ENCODE data around the gene R3HCC1L.

R3HCC1L gene

DNA sequence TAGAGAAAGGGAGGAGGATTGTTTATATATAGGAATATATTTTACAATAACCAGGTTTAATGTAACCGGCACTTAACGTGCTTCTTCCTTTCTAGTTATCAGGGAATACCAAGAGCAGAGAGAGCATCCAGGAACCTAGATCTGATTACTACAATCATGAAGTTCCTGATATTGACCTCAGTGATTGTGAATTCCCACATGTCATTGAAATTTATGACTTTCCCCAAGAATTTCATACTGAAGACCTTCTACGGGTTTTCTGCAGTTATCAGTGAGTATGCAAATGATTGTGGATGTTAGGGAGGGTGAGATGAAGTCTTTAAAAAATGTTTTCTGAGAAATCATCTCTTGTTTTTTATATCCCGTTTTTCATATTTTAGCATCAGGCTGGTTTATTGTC, 97.0 kb downstream of the R3HCC1L start:
- DNase-seq (ENCODE audit: low spot score), result no peak

DNA sequence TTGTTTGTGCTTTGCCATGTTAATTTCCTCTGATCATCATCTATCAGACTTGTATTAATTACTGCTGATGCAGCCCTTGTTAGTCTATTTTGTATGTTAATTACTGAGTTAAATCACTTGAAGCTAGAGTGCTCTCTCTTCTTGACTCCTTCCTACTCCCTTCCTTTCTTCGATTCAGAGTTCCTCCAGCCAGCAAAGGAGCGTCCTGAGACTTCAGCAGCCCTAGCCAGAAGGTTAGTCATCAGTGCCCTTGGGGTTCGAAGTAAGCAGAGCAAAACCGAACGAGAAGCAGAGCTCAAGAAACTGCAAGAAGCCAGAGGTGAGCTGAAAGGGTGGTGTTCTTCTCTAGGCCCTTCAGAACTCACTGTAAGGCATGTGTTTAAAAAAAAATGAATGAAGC, 101.4 kb downstream of the R3HCC1L start:
- DNase-seq (ENCODE audit: low spot score), result no peak

DNA sequence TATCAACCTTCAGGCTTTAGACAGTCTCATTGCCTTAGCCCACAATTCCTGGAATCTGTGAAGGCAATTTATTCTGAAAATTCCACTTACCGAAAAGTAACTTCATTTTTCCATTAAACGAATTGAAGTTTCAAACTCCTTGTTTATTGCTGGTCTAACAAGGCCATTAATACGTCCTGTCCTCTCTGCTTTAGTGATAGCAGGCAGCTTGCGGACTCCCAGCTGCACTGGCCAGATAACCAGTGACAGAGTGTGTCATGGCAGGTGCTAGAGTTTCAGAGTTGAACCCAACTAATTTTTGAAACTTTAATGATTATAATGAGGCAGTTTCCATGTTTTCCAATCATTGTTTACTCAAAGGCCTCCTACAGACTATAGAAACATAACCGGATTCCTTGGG, 102.4 kb downstream of the R3HCC1L start:
- DNase-seq (ENCODE audit: low spot score), result no peak

DNA sequence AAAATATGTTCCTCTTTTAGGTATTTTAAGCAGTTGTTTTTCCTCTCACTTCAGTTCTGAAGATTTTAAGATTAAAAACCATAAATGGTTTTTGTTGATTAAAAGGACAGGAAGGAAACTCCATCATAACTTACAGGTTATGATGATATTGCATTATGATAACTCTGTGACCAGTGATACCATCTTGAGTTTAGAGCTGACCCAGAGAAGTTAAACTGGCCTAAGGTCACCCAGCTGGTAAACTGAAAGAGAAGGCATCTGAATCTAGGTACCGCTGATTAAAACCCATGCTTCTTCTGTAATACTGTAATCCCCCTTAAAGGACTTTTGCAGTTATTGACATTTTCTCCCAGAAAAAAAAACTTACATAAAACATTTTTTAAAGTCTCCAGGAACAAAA, 103.9 kb downstream of the R3HCC1L start:
- DNase-seq (ENCODE audit: low spot score), result no peak

DNA sequence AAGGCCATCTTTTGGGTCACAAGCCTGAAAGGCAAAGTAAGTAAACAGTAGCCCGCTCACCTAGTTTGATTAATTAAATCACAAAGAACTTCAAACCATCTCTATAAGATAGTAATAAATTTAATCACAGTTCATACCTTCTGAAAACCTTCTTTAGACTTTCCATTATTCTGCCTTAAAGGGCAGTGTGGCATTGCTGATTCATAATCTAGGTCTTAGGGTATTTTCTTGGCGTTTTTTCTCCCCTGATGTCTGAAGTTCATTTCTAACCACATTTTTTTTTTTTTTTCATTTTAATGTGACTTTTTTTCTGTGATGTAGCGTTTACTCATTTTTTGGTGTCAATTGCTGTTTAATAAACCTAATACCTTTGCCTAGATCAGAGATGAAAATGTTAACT, 106.1 kb downstream of the R3HCC1L start:
- DNase-seq (ENCODE audit: low spot score), result no peak

DNA sequence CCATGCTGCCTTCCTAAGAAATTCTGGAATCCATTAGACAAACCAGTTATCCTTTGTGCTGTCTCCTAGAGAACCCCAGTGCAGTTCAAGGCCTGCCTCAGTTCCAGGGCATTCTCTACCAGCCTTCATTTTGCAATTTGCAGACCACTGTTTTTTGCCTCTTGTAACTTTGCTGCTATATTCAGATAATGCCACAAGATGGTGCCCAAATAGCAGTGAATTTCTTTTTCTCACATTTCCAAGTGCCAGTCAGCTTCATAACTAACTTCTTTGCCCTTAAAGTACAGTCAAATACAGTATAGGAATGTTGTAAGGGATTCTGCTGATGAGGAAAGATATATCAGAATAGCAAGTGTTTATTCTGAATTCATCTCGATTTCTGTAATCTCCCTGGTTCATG, 108.4 kb downstream of the R3HCC1L start:
- peak; percentile 30 for DNase-seq (ENCODE audit: low spot score)

DNA sequence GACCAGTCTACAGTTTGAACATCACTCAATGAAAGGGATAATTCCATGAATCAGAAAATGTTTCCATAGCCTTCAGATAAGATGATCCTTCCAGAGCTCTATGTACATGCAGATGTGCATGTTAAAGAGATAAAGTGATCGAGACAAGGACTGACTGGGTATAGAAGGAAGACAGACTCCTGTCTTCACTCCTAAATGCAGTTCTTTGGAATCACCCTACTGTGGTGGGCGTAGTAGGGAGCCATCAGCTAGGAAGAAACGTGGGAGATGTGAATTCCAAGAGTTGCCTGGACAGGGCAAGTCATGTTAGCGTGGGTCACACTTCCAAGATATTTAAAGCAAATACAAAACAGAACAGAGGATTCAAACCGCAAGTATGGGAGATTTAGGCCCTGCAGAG, 109.7 kb downstream of the R3HCC1L start:
- DNase-seq (ENCODE audit: low spot score), result no peak

DNA sequence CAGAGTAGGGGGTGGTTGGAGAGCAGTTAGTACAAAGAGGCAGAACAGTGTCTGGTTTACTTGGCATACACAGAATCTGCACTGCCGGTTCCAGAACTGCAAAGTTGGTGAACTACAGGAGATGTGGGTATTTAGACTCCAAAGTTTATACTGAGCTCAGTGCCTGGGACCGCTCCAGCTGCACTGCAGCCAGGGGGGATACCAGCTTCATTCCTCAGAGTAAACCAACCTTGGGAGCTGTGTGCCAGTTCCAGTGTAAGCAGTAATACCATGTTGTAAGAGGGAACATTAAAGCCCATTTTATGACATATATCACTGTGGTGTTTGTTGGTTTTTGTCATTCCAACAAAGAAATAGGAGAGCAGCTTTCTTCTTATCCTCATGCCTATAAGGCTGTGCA, 110.1 kb downstream of the R3HCC1L start:
- no peak for DNase-seq (ENCODE audit: low spot score)

DNA sequence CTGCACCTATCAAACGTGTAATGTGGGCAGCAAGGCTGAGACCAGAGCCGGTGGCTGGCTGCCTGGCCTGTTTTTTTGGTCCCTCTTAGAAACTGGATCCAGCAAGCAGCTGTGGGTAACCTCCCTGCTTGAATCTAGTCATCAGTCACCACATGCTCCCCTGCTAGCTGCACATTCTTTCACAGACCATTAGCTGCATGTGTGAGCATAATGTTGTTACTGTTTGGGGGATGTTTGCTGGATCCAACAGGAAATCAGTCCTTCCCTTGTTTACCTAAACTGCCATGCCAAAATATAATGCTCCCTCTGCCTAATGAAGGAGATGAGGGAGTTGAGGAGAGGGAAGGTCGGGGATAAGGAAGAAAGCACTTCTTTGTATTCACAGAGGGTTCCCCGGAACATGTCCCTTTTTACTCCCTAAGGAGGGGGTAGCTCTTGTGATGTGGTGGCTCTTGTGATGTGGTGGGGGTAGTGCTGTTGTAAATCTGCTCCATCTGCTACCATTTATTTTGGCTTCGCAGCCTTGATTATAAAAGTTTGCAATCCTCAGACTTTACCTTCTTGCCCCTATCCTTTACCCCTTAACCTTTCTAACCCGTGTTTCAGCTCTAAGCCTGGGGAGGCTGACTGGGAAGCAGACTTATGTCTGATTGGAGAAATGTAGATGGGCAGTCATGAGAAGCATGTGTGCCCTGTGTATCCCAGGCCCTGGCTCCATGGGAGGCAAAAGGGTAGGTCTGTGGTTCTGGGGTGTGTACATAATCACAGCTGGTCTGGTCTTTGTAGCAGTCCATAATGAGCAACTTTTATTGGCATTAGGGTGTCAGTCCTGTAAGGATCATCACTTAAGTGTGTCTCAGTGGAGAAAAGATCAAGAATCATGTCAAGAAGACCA, 112.7 kb downstream of the R3HCC1L start:
- peak; percentile 81 for DNase-seq (ENCODE audit: low spot score)

DNA sequence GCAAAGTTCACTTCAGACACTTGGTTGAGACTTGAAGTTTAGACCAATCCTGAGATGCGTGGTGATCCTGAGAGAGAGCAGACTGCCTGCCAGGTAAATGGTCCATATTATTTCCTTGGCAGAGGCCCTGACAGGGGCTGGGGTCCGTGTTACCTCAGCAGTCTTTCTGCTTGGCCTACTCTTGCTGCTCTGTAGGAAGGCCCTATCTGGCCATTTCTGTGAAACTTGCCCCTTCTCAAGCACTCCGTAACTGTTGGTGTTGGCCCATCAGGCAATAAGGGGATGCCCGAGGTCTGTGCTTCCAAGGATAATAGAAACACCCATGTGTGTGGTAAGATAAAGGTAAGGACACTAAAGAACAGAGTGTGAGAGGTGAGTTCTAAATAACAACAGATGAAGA, 113.6 kb downstream of the R3HCC1L start:
- DNase-seq (ENCODE audit: low spot score), result no peak

DNA sequence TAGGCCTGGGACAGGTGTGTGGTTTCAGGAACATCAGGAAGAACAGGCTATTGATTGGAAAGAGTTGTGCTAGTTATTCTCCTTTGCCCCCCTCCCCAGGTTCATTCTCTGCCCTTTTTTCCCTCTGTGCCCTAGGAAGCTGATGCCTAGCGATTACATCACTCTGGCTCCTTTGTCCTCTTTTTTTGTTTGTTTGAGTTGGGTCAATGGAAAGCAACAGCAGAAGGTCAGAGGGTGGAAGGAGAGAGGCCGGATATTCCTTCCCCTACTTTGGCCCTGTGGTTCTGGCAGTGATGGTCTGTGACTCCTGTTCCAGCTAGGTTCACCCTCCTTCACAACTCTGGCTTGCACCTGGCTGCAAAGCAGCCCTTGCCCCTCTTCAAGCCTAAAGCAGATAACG, 114.7 kb downstream of the R3HCC1L start:
- DNase-seq (ENCODE audit: low spot score), result no peak

DNA sequence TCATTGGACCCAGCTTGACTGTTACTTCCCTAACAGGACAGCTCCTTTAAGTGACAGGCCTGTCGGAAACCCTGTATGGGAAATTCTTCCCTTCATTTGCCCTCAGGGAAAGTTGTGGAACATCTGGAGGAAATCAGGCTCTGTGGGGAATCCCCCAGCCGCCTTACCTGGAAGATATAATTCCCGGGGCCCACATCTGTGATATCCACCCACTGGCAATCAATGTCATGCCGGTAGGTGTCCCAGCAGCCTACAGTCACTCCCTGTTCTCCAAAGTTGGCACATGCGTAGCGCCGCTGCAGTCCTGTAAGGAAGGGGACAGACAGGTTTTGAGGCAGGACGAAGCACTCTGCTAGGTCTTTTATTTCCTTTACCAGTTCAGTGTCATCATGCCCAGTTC, 116.9 kb downstream of the R3HCC1L start:
- DNase-seq (ENCODE audit: low spot score), result no peak

DNA sequence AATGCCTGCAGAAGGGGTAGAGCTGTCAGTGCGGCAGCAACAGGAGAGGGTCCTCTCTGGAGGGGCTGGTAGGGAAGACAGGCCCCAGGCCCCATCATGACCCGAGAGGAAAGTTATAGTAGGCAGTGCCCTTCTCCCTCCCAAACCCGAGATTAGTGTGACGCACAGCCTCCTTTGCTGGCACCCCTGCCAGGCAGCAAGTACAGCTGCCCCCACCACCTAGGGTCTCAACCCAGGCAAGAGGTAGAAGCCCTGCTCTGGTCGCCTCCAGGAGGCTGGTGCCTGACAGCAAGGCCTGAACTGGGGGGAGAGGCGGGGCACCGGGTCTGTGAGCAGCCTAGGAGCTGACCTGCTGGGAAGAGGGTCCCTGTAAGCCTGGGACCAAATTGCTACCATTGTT, 118.0 kb downstream of the R3HCC1L start:
- no peak for DNase-seq (ENCODE audit: low spot score)

DNA sequence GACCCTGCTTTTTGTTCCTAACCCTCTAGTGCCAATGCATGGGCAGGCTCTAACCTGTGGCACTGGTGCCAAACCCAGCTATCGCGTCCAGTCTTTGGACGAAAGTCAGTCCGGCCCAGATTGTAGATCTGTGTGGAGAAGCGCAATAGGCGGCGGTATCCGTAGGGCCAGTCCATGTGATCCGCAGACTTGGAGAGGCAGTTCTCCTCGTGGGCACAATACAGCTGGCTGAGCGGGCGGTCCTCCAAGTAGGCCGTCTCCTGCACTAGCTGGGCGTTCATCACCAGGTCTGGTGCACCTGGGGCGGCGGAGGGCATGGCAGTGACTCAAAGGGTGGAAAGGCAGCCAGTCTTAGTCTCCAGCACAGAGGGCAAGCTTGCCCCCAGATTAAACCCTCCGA, 119.0 kb downstream of the R3HCC1L start:
- DNase-seq (ENCODE audit: low spot score), result no peak

DNA sequence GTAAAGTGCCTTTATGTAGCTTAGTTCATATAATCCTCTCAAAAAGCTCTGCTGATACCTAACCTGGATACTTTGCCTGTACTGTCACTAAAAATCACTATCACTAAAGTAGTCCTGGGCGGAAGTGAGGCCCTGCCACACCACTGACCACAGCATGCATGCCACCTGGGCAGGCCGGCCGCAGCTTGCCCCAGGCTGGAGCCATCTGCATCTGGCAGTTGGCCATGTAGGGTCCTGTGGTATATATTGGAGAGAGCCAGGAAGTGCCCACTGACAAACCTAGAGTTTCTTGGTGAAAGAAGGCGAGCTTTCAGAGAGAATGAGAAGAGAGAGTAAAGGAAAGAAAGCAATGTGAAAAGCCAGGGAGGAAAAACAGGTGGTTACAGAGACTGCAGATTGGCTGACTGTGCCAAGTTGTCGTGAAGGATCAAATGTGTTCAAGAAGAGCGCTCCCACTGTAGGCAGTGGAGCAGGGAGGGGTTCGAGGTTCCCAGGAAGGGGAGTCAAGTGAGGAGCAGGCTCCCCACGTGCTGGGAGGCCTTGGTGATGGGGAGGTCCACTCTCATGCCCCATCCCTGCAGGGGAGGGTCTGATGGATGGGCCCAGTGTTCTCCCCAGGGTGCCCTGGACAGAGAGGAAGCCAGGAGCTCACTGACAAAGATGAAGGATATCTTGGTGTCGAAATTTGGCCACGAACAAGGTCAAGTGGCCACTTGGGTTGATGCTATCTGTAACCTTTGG, 119.9 kb downstream of the R3HCC1L start:
- DNase-seq (ENCODE audit: low spot score), result no peak

DNA sequence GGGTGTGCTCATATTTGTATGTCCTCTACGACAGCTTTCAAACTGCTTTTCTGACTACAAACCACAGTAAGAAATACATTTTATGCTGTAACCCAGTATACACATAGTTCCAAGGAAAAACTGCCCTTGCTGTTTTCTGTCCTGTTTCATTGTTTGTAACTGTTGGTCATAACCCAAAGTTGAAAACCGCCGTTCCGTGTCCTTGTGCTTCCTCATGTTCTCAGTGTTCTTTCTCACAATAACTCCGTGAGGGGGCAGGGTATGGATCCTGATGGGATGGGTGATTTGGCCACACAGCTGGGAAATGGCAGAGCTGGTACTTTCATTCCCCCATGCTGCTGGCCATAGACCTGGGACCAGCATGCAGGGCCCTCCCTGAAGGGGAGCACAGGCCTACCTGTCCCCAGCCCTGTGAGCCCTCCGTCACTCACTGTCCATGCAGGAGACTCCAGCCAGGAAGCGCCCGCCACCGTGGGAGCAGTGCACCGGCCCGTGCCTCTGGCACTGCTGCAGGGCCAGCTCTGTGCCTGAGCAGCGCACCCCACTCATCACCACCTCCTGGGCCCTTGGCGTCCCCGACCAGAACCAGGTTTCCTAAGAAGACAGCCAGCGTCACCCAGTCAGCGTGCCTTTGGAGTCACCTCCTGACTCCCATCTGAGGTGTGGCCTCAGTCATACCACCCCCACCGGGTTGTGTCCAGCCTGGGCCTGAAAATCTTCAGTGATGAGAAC, 120.9 kb downstream of the R3HCC1L start:
- DNase-seq (ENCODE audit: low spot score), result no peak

DNA sequence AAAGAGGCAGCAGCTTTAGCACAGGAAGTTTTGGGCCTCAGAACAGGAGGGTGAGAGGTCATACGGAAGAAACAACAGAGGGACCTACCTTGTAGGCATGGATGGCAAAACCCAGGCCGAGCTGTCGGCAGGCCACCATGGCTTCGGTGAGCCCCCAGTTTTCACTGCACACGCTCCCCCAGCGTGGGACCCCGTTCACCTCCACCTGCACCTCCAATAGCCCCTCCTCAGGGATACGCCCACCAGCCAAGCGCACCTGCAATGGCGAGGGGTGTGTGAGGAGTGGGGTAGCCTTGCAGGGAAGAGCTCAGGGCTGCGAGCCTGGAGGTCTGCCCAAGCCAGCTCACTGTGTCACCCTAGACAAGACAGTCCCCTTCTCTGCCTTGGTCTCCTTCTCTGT, 122.2 kb downstream of the R3HCC1L start:
- no peak for DNase-seq (ENCODE audit: low spot score)

DNA sequence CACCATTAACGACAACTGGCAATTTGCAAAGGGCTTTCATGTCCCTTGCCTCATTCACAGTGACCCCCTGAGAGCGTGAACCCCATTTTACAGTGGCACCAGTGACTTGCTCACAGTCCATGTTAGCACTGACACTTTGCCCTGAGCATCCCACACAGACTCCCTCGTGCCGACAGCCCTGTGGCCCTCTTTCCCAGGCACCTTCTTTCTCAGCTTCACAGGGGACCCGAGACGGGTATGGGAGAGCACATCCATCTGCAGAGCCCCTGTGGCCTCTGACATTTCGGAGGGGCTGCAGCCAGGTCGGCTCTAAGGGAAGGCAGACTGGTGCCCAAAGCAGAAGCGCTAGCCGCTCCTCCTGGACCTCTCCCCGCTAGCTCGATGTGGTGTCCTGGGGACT, 122.7 kb downstream of the R3HCC1L start:
- no peak for DNase-seq (ENCODE audit: low spot score)

DNA sequence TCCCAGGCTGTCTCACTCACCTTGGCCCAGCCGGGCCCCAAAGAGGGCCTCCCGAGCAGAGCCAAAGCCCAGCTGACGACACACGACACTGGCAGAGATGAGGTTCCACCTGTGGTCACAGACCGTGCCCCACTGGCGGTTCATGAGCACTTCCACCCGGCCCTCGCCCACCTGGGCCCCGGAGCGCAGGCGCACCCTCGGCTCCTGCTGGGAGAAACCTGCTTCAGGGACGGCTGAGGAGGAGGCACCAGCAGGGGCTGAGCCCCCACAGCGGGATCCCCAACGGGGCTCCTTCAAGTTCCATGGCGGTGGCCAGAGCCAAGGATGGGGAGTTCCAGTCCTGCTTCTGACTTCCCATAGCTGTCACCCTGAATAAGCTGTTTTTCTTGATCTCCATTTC, 123.5 kb downstream of the R3HCC1L start:
- DNase-seq (ENCODE audit: low spot score), result no peak

DNA sequence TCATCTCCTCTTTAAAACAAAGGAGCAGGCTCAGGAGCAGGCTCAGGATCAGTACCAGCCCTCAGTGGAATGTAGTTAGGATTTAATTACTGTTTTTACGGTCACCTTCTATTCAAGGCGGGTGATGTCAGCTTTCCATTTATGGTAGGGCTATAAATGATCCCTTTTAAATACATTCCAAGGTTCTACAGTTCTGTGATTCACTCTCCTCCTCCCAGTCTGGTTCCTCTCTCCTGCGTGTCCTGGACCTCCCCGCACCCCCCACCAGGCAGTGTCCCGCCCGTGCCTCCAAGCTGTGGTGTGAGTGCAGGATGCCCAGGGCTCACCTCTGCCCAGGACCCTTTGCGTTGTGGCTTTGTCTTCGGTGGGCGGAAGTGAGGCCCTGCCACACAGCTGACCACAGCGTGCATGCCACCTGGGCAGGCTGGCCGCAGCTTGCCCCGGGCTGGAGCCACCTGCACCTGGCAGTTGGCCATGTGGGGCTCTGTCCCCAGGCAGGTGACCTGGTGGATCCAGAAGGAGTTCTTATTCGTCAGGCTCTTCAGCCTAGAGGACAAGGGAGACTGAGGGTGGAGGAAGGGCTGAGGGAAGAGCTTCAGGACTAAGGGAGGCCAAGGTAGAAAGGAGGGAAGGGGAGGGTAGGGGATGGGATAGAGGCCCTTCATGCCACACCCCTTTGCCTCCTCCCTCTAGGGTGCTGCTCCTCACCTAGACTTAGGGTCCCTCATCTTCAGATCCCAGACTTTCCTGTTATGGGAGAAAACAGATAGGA, 124.4 kb downstream of the R3HCC1L start:
- no peak for DNase-seq (ENCODE audit: low spot score)

DNA sequence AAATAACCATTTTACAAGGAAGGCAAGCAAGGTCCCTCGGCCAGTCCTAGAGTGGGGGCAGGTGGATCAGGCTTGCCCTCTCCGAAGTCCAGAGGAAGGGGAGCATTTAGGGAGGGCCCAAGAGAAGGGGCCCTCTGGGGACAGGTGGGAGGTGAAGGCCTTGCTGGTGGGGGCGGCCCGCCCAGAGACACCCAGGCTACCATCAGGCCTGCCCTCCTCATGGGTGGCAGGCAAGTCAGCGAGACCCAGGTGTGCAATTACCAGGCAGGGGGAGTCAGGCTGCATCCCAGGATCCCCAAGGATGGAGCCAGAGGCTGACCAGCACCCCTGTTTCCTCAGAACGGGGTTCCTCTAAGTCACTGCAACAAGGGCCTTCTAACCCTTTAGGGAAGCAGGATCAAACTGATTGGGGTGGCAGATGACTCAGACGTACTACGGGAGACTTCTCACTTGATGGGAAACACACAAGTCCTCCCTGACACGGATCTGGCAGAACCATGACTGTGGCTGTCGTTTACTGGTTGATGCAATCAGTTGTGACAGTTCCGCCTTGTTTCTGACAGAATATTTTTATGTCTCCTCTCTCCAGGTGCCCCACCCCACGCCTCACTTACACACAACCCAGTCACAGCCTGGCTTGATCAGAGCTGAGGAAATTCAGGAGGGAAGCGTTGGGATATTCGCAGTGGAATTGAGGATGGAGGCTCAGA, 125.3 kb downstream of the R3HCC1L start:
- no peak for DNase-seq (ENCODE audit: low spot score)
